SK-N-MC (cell line): ENCODE data around the gene CHN2.

Experiments used
- EZH2 ChIP-seq: fragments of 200-600 bp; sonication (generic); IDR thresholded peaks from one replicate; pipeline ENCODE4 v1.6.1; 2017; ENCODE audit warnings: antibody characterized with exemption
- FOXP2 ChIP-seq: optimal IDR thresholded peaks from 2 replicates; pipeline ENCODE3; 2011; ENCODE audit warnings: mild to moderate bottlenecking, moderate library complexity; ENCODE audit not compliant: insufficient read depth; ENCODE audit errors: extremely low read length, control extremely low read depth
- POLR2AphosphoS5 ChIP-seq: IDR thresholded peaks from 2 replicates; pipeline ENCODE4 v1.6.1; 2012; ENCODE audit warnings: mild to moderate bottlenecking, low read depth, low read length, borderline replicate concordance

DNA sequence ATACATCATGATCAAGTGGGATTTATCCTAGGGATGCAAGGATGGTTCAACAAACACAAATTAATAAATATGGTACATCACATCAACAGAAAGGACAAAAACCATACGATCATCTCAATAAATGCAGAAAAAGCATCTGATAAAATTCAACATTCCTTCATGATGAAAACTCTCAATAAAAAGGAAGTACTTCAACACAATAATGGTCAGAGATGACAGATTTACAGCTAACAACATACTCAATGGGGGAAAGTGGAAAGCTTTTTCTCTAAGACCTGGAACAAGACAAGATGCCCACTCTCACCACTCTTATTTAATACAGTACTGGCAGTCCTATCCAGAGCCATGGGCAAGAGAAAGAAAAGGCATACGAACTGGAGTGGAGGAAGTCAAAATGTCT, 329.2 kb downstream of the CHN2 start:
- TF ChIP-seq POLR2AphosphoS5 (no peak), EZH2 (no peak), FOXP2 (no peak)
